ENCODE data around the gene FAM83E.

FAM83E gene

GRCh38 chr19:48596237-48596636 is 18.6 kb downstream of the FAM83E start:
- H3K4me3 ChIP-seq (ENCODE audit: low read depth, low read length), result no peak overlapping the region
- no peak for TF ChIP-seq CTCF (IDR thresholded peaks at IDR 0.05; ENCODE audit: low read depth, low read length)

- no peak overlapping the region for H3K4me3 ChIP-seq (ENCODE audit: low read depth, low read length)
- no peak for TF ChIP-seq CTCF (IDR thresholded peaks at IDR 0.05; ENCODE audit: low read depth, low read length)
These were observed 19.0 kb downstream of the FAM83E start for GRCh38 chr19:48595833-48596232.

- TF ChIP-seq CTCF (IDR thresholded peaks at IDR 0.05; ENCODE audit: low read depth, low read length), result no peak
- H3K4me3 ChIP-seq (ENCODE audit: low read depth, low read length), result no peak overlapping the region
These were observed 19.7 kb downstream of the FAM83E start for GRCh38 chr19:48595171-48595570.

- TF ChIP-seq CTCF (IDR thresholded peaks at IDR 0.05; ENCODE audit: low read depth, low read length), result no peak
- no peak overlapping the region for H3K4me3 ChIP-seq (ENCODE audit: low read depth, low read length)
These were observed 23.9 kb downstream of the FAM83E start for GRCh38 chr19:48591021-48591420.

GRCh38 chr19:48588670-48589401 is 26.0 kb downstream of the FAM83E start:
- peak; percentile 89 for TF ChIP-seq CTCF (IDR thresholded peaks at IDR 0.05; ENCODE audit: low read depth, low read length)
- peak overlapping the region; percentile 37 for H3K4me3 ChIP-seq (ENCODE audit: low read depth, low read length)

- no peak for TF ChIP-seq CTCF (IDR thresholded peaks at IDR 0.05; ENCODE audit: low read depth, low read length)
- no peak overlapping the region for H3K4me3 ChIP-seq (ENCODE audit: low read depth, low read length)
These were observed 27.5 kb downstream of the FAM83E start for GRCh38 chr19:48587387-48587786.

- no peak for TF ChIP-seq CTCF (IDR thresholded peaks at IDR 0.05; ENCODE audit: low read depth, low read length)
- H3K4me3 ChIP-seq (ENCODE audit: low read depth, low read length), result no peak overlapping the region
These were observed 32.7 kb downstream of the FAM83E start for GRCh38 chr19:48582168-48582567.

Data from WI38 (cell line).